Esophagus squamous epithelium (tissue), 5 donors: ENCODE results near the gene ATP8A2. TPM values are rescaled to one million over a fixed set of nuclear protein-coding genes. Genes with fewer than 3 reads are reported as not detected.
"Not testable (repeated sequence)": the region's sequence is repeated elsewhere in the genome, so short reads cannot be mapped to it uniquely, and the experiment has no call there.

ENCODE experiments used
- DNase-seq: peaks from one replicate; lab custom pipeline; 2025; lab: John Stamatoyannopoulos, UW
- H3K27ac ChIP-seq, 4 donors: fragments of 200-600 bp; sonication (generic); one replicate each; pipeline ENCODE4 v1.5.1; 2016 to 2019; ENCODE audit warnings: mild to moderate bottlenecking in 1 of 4
- H3K27me3 ChIP-seq, 4 donors: fragments of 200-600 bp; sonication (generic); 1 replicate in 3 of 4; 2 replicates in 1 of 4; pipeline versions ENCODE4 v1.5.1 to v1.6.0; 2017 to 2021; ENCODE audit warnings: antibody characterized with exemption in 1 of 4
- H3K36me3 ChIP-seq, 3 donors: fragments of 200-600 bp; sonication (generic); one replicate each; pipeline ENCODE4 v1.5.1; 2016 to 2019
- H3K4me1 ChIP-seq, 3 donors: fragments of 200-600 bp; sonication (generic); one replicate each; pipeline ENCODE4 v1.5.1; 2017 to 2019
- H3K4me3 ChIP-seq, 4 donors: fragments of 200-600 bp; sonication (generic); 1 replicate in 3 of 4; 2 replicates in 1 of 4; pipeline ENCODE4 v1.5.1; 2016 to 2019; ENCODE audit warnings: mild to moderate bottlenecking in 2 of 4, moderate library complexity in 1 of 4
- H3K9me3 ChIP-seq, 3 donors: fragments of 200-600 bp; sonication (generic); one replicate each; pipeline ENCODE4 v1.5.1; 2016 to 2019
- POLR2A ChIP-seq, 4 donors: fragments of 450-650 bp; IDR thresholded peaks; one replicate each; pipeline ENCODE4 v1.6.1; 2017; ENCODE audit warnings: antibody characterized with exemption in 4 of 4, mild to moderate bottlenecking in 4 of 4, moderate library complexity in 3 of 4
- WGBS, 2 donors: methylation state at CpG; one replicate each; pipeline ENCODE4 v1.1.5; 2018; 5-methylcytosine and 5-hydroxymethylcytosine counted together
- intact Hi-C: fragments of 100-400 bp; cut with DNase I; formaldehyde crosslinking; loops from one replicate; pipeline ENCODE4 v1.15.0; 2022
- total RNA-seq, 4 donors: library from RNA; depleted of rRNA; stranded (reverse); fragments of >200 nt; gene quantifications; one replicate each; pipeline ENCODE4 v1.1.0, GENCODE V29; 2016
- TF ChIP-seq, protein P1 (sequence below), 6 experiments: fragments of 450-650 bp in 4 of 6; fragments of 200-600 bp in 2 of 6; sonication (generic) in 2 of 6; IDR thresholded peaks; one replicate each; pipeline ENCODE4 v1.5.1; 2016 to 2019; ENCODE audit warnings: antibody characterized with exemption in 6 of 6, mild to moderate bottlenecking in 4 of 6, moderate library complexity in 4 of 6
- donor health status: DM: yes; HTN: yes; CAD: no.

ATP8A2 gene
- total RNA-seq, 4 donors from 2014 or later, result not detected

DNA sequence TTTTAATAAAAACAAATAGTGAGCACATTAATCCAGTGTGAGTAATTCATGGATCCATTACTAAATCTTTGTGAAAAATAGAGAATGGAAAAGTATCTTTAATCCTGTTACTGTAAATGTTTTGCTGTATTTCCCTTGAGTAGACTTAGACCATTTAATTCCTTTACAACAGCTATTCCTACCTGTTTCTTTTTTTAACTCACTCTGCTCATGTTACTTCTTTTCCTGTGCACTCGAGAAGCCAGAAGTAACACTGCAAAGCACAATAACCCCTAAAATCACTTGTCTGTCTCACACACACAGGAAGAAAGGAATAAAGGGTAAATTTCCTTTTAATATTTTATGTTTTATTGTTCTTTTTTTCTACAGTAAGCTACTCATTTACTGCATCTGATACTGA lies 435.8 kb downstream of the ATP8A2 start:
- no peak for DNase-seq
- Histone ChIP-seq H3K27me3 (peaks cover 0 to 4% (median 0%) of the 10 kb centered on the region in 4 donors), H3K27ac (no peak overlapping the region), H3K4me1 (no peaks in the 10 kb centered on the region), H3K4me3 (no peak overlapping the region), H3K36me3 (no peaks in the 10 kb centered on the region), H3K9me3 (peaks cover 0 to 7% (median 0%) of the 10 kb centered on the region in 3 donors)
- intact Hi-C loops, result no loop called here
- TF ChIP-seq, protein P1, sequence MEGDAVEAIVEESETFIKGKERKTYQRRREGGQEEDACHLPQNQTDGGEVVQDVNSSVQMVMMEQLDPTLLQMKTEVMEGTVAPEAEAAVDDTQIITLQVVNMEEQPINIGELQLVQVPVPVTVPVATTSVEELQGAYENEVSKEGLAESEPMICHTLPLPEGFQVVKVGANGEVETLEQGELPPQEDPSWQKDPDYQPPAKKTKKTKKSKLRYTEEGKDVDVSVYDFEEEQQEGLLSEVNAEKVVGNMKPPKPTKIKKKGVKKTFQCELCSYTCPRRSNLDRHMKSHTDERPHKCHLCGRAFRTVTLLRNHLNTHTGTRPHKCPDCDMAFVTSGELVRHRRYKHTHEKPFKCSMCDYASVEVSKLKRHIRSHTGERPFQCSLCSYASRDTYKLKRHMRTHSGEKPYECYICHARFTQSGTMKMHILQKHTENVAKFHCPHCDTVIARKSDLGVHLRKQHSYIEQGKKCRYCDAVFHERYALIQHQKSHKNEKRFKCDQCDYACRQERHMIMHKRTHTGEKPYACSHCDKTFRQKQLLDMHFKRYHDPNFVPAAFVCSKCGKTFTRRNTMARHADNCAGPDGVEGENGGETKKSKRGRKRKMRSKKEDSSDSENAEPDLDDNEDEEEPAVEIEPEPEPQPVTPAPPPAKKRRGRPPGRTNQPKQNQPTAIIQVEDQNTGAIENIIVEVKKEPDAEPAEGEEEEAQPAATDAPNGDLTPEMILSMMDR (IDR thresholded peaks at IDR 0.05), result no peak
- no peak for TF ChIP-seq POLR2A (IDR thresholded peaks at IDR 0.05)
- WGBS, 2 donors, result 36 to 52% methylated on average over 1 of the region's 1 CpG

DNA sequence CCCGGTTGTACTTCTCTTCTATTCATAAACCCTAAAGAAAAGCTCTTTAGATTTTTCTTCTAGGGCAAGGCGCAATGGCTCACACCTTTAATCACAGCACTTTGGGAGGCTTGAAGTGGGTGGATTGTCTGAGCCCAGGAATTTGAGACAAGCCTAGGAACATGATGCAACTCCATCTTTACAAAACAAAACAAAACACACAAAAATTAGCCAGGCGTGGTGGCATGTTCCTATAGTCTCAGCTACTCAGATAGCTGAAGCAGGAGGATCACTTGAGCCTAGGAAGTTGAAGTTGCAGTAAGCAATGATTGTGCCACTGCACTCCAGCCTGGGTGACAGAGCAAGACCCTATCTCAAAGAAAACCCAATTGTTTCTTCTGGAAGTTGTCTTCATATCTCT lies 439.7 kb downstream of the ATP8A2 start:
- 79 to 87% methylated on average over 3 of the region's 3 CpGs for WGBS, 2 donors
- intact Hi-C loops, result no loop called here
- TF ChIP-seq, protein P1 (IDR thresholded peaks at IDR 0.05), result no peak
- TF ChIP-seq POLR2A (IDR thresholded peaks at IDR 0.05), result no peak
- no peaks in the 10 kb centered on the region for H3K27me3 ChIP-seq
- H3K27ac ChIP-seq, result no peak overlapping the region
- no peak overlapping the region for H3K4me3 ChIP-seq
- no peaks in the 10 kb centered on the region for H3K36me3 ChIP-seq
- H3K9me3 ChIP-seq, result peaks cover 0 to 7% (median 0%) of the 10 kb centered on the region in 3 donors
- no peaks in the 10 kb centered on the region for H3K4me1 ChIP-seq
- DNase-seq, result no peak

DNA sequence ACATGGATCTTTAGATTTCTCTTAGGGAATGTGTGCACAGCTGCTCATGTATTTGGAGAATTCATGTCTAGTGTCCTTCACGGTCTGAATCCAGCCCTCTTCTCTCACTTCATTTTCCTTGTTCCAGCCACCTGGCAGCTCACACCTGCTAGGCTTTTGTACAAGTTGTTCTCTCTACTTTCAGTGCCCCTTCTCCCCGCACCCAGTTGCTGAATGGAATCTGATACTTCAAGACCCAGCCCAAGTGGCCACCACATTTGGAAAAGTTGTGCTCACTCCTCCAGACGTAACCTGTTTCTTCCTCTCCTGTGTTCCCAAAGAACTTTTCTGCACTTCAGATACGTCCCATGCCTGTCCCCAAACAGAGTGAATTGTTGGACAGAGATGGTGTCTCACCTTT lies 444.5 kb downstream of the ATP8A2 start:
- Histone ChIP-seq H3K4me3 (no peak overlapping the region), H3K9me3 (peaks cover 0 to 7% (median 0%) of the 10 kb centered on the region in 3 donors), H3K36me3 (no peaks in the 10 kb centered on the region), H3K4me1 (no peaks in the 10 kb centered on the region), H3K27ac (no peak overlapping the region), H3K27me3 (peaks cover 0 to 4% (median 0%) of the 10 kb centered on the region in 4 donors)
- intact Hi-C loops, result no loop called here
- WGBS, 2 donors, result 80 to 85% methylated on average over 4 of the region's 4 CpGs
- DNase-seq, result no peak
- TF ChIP-seq, protein P1 (IDR thresholded peaks at IDR 0.05), result no peak
- no peak for TF ChIP-seq POLR2A (IDR thresholded peaks at IDR 0.05)

DNA sequence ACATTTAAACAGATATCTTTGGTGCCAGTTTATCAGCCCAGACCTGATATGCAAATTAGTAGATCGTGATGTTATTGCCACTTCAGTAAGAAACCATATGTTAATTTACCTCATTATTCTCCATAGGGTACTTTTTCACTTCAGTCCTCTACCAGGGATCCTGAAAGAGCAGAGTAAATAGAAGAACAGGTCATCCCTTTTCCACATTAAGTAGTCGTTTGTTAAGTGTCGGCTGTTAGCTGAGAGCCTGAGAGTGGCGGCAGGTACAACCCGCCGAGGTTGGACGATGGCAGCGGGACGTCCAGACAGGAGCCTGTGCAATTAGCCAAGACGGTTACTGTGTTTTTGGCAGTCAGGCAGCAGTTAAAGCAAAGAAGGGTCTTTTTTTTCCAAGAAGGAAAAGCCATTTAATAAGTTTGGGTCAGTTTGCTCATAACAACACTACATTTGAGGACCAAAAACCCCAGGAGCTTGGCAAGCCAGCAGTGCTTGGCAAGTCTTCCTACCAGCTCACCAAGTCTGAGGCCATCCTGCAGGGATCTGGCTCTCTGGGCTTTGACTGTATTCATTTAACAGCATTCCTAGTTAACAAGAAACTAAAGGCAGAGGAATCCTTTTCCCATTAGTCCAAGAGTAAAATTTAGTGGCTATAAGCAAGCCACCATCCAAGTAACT lies 448.2 kb downstream of the ATP8A2 start:
- intact Hi-C loops, result no loop called here
- DNase-seq, result no peak
- TF ChIP-seq, protein P1 (IDR thresholded peaks at IDR 0.05), result no peak
- no peaks in the 10 kb centered on the region for H3K4me1 ChIP-seq
- no peaks in the 10 kb centered on the region for H3K9me3 ChIP-seq
- H3K36me3 ChIP-seq, result no peaks in the 10 kb centered on the region
- peaks cover 0 to 4% (median 0%) of the 10 kb centered on the region in 4 donors for H3K27me3 ChIP-seq
- WGBS, 2 donors, result 63% methylated on average over 10 of the region's 10 CpGs
- no peak overlapping the region for H3K4me3 ChIP-seq
- H3K27ac ChIP-seq, result no peak overlapping the region

DNA sequence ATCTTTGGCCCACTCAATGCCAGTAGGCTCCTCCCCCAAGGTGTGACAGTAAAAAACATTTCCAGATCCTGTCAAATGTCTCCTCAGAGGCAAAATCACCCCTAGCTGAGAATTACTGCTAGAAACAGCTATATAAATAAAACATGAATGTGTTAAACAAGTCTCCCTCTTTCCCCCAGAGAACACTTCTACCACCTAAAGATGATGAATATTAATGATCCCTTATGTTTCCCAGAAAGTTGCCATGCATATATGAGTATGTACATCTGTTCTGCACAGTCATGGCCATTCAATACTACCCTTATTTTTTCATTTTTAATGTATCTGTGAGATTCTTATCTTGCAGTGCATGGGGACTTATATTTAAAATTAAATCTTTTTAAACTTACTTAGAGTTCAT lies 450.0 kb downstream of the ATP8A2 start:
- Histone ChIP-seq H3K27ac (no peak overlapping the region), H3K36me3 (no peaks in the 10 kb centered on the region), H3K27me3 (peaks cover 0 to 4% (median 0%) of the 10 kb centered on the region in 4 donors), H3K4me3 (no peak overlapping the region), H3K9me3 (no peaks in the 10 kb centered on the region), H3K4me1 (no peaks in the 10 kb centered on the region)
- TF ChIP-seq POLR2A (IDR thresholded peaks at IDR 0.05), result no peak
- TF ChIP-seq, protein P1 (IDR thresholded peaks at IDR 0.05), result no peak
- DNase-seq, result no peak
- intact Hi-C loops, result no loop called here

DNA sequence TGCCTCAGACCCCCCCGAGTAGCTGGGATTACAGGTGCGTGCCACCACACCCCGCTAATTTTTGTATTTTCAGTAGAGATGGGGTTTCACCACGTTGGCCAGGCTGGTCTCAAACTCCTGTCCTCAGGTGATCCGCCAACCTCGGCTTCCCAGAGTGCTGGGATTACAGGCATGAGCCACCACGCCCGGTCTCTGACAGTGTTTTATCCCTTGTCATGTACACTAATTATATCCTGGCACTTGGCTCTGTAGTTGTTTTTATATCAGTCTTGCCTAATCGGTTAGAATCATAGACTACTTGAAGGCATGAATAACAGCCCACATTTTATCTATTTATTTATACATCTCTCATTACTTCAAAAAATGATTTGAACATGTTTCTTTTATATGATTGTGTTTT lies 455.4 kb downstream of the ATP8A2 start:
- DNase-seq, H3K4me3 ChIP-seq, H3K27ac ChIP-seq, H3K36me3 ChIP-seq, intact Hi-C loops, H3K9me3 ChIP-seq, H3K27me3 ChIP-seq, H3K4me1 ChIP-seq: not testable (repeated sequence)
- 40 to 58% methylated on average over 8 to 9 of the region's 9 CpGs for WGBS, 2 donors
